Epithelial cell of proximal tubule (primary cell): ENCODE measurements around the gene ASB16. TPM values are rescaled to one million over a fixed set of nuclear protein-coding genes. Genes with fewer than 3 reads are reported as not detected.

Experiments
- DNase-seq: peaks from one replicate; pipeline ENCODE4 v3.0.0-alpha.2; 2011; ENCODE audit warnings: low read depth
- H3K4me3 ChIP-seq: 2 replicates; pipeline ENCODE4 v1.5.1; 2011; ENCODE audit warnings: low read depth, mild to moderate bottlenecking, low read length
- CTCF ChIP-seq: conservative IDR thresholded peaks from 2 replicates; pipeline ENCODE4 v1.5.1; 2012; ENCODE audit warnings: low read depth, mild to moderate bottlenecking, low read length
- total RNA-seq: library from RNA; depleted of rRNA; stranded (reverse); fragments of >200 nt; gene quantifications from 2 replicates; pipeline ENCODE4 v1.2.3, GENCODE V29; 2015

Gene ASB16
- total RNA-seq, 1 donor from 2014 or later, result not detected

- TF ChIP-seq CTCF, result no peak
- H3K4me3 ChIP-seq, result no peak overlapping the region
- no peak for DNase-seq
Measured at GRCh38 chr17:44212507-44213402, 42.3 kb downstream of the ASB16 start.

GRCh38 chr17:44213403-44214229 is 43.1 kb downstream of the ASB16 start:
- no peak overlapping the region for H3K4me3 ChIP-seq
- TF ChIP-seq CTCF, result no peak
- DNase-seq, result no peak

- DNase-seq, result no peak
- no peak for TF ChIP-seq CTCF
- no peak overlapping the region for H3K4me3 ChIP-seq
Measured at GRCh38 chr17:44214230-44214494, 43.7 kb downstream of the ASB16 start.

GRCh38 chr17:44214896-44215295 is 44.4 kb downstream of the ASB16 start:
- no peak for TF ChIP-seq CTCF
- H3K4me3 ChIP-seq, result no peak overlapping the region
- no peak for DNase-seq

GRCh38 chr17:44216173-44216572 is 45.7 kb downstream of the ASB16 start:
- TF ChIP-seq CTCF, result no peak
- DNase-seq, result no peak
- H3K4me3 ChIP-seq, result no peak overlapping the region

- DNase-seq, result no peak
- H3K4me3 ChIP-seq, result no peak overlapping the region
- TF ChIP-seq CTCF, result no peak
Measured at GRCh38 chr17:44216694-44217093, 46.2 kb downstream of the ASB16 start.
